OCI-LY1 (cell line): Measurements from ENCODE around the gene TMEM175.

Experiments used
- H2AFZ ChIP-seq: fragments of 200-600 bp; sonication (generic), shearing (Covaris generic); 2 replicates; pipeline ENCODE4 v1.6.0; 2014; ENCODE audit warnings: antibody characterized with exemption, mild to moderate bottlenecking, low read length
- H3F3A ChIP-seq: fragments of 200-600 bp; sonication (generic), shearing (Covaris generic); 2 replicates; pipeline ENCODE4 v1.6.0; 2014; ENCODE audit warnings: mild to moderate bottlenecking, antibody characterized with exemption, low read length, moderate library complexity; ENCODE audit not compliant: insufficient read depth
- H3K27ac ChIP-seq: fragments of 200-600 bp; sonication (generic); 2 replicates; pipeline ENCODE4 v1.5.1; 2014; ENCODE audit warnings: low read length, mixed run types, mild to moderate bottlenecking, low read depth; ENCODE audit not compliant: poor library complexity, severe bottlenecking
- H3K27me3 ChIP-seq: fragments of 200-600 bp; sonication (generic); 2 replicates; pipeline ENCODE4 v1.6.0; 2014; ENCODE audit warnings: antibody characterized with exemption, mild to moderate bottlenecking, low read length, moderate library complexity; ENCODE audit not compliant: insufficient read depth
- H3K36me3 ChIP-seq: fragments of 200-600 bp; sonication (generic); 2 replicates; pipeline ENCODE4 v1.6.1; 2014; ENCODE audit warnings: mild to moderate bottlenecking, antibody characterized with exemption, low read length, moderate library complexity, mixed read lengths; ENCODE audit not compliant: insufficient read depth
- H3K4me1 ChIP-seq: fragments of 200-600 bp; sonication (generic); 2 replicates; pipeline ENCODE4 v1.5.1; 2014; ENCODE audit warnings: mild to moderate bottlenecking, low read length, moderate library complexity; ENCODE audit not compliant: insufficient read depth, severe bottlenecking
- H3K4me2 ChIP-seq: fragments of 200-600 bp; sonication (generic), shearing (Covaris generic); 2 replicates; pipeline ENCODE4 v1.6.1; 2014; ENCODE audit warnings: low read length
- H3K4me3 ChIP-seq: fragments of 200-600 bp; sonication (generic); 2 replicates; pipeline ENCODE4 v1.5.1; 2014; ENCODE audit warnings: low read length, low read depth, mild to moderate bottlenecking, mixed read lengths; ENCODE audit not compliant: poor library complexity, severe bottlenecking
- H3K79me2 ChIP-seq: fragments of 200-600 bp; shearing (Covaris generic); 2 replicates; pipeline ENCODE4 v1.6.1; 2016; ENCODE audit warnings: mixed run types, low read length, mixed read lengths; ENCODE audit not compliant: insufficient read depth
- H3K9ac ChIP-seq: fragments of 200-600 bp; sonication (generic), shearing (Covaris generic); 2 replicates; pipeline ENCODE4 v1.6.1; 2014; ENCODE audit warnings: mild to moderate bottlenecking, low read length, mixed read lengths
- H3K9me2 ChIP-seq: fragments of 200-600 bp; sonication (generic), shearing (Covaris generic); 2 replicates; pipeline ENCODE4 v1.6.1; 2014; ENCODE audit warnings: low read depth, mild to moderate bottlenecking, low read length, mixed read lengths
- H3K9me3 ChIP-seq: fragments of 200-600 bp; shearing (Covaris generic); 2 replicates; pipeline ENCODE4 v1.6.1; 2014; ENCODE audit warnings: low read length, mixed read lengths
- H4K20me1 ChIP-seq: fragments of 200-600 bp; sonication (generic), shearing (Covaris generic); 2 replicates; pipeline ENCODE4 v1.6.0; 2016; ENCODE audit warnings: mild to moderate bottlenecking, low read length; ENCODE audit not compliant: insufficient read depth
- CTCF ChIP-seq: fragments of 200-600 bp; sonication (generic), shearing (Covaris generic); IDR thresholded peaks from 2 replicates; pipeline ENCODE4 v1.5.1; 2017; ENCODE audit warnings: mild to moderate bottlenecking, antibody characterized with exemption, low read length, moderate library complexity, mixed read lengths
- EZH2 ChIP-seq: fragments of 200-600 bp; sonication (generic), shearing (Covaris generic); IDR thresholded peaks from 2 replicates; pipeline ENCODE4 v1.8.0; 2017; ENCODE audit warnings: borderline replicate concordance, mixed run types, mild to moderate bottlenecking, antibody characterized with exemption, low read length, moderate library complexity, mixed read lengths

Gene TMEM175

GRCh38 chr4:958314-958665 lies 26.0 kb downstream of the TMEM175 start:
- no peak overlapping the region for H3K4me2 ChIP-seq
- no peaks in the 10 kb centered on the region for H3K27me3 ChIP-seq
- no peaks in the 10 kb centered on the region for H3K79me2 ChIP-seq
- H3K9ac ChIP-seq: no peak overlapping the region
- no peaks in the 10 kb centered on the region; the same call in 1 of the 2 replicates for H3K36me3 ChIP-seq
- no peaks in the 10 kb centered on the region for H4K20me1 ChIP-seq
- H3K27ac ChIP-seq: no peak overlapping the region
- no peak overlapping the region for H2AFZ ChIP-seq
- H3F3A ChIP-seq: no peaks in the 10 kb centered on the region
- peaks cover 3% of the 10 kb centered on the region for H3K4me1 ChIP-seq
- no peaks in the 10 kb centered on the region for H3K9me3 ChIP-seq
- no peak overlapping the region for H3K4me3 ChIP-seq
- no peak for TF ChIP-seq EZH2
- H3K9me2 ChIP-seq: no peaks in the 10 kb centered on the region

- Histone ChIP-seq H3K9ac (no peak overlapping the region), H3K36me3 (no peaks in the 10 kb centered on the region; the same call in 1 of the 2 replicates), H4K20me1 (no peaks in the 10 kb centered on the region), H3K27me3 (no peaks in the 10 kb centered on the region), H3K27ac (no peak overlapping the region), H3K9me3 (no peaks in the 10 kb centered on the region), H3F3A (no peaks in the 10 kb centered on the region), H2AFZ (no peak overlapping the region), H3K79me2 (no peaks in the 10 kb centered on the region), H3K4me1 (peaks cover 3% of the 10 kb centered on the region), H3K9me2 (no peaks in the 10 kb centered on the region), H3K4me3 (no peak overlapping the region), H3K4me2 (no peak overlapping the region)
- no peak for TF ChIP-seq CTCF
- TF ChIP-seq EZH2: no peak
Measured at GRCh38 chr4:958696-959337, 26.6 kb downstream of the TMEM175 start.

GRCh38 chr4:959338-960139 lies 27.3 kb downstream of the TMEM175 start:
- no peak for TF ChIP-seq EZH2
- TF ChIP-seq CTCF: no peak
- H4K20me1 ChIP-seq: no peaks in the 10 kb centered on the region
- H3K27me3 ChIP-seq: no peaks in the 10 kb centered on the region
- peaks cover 3% of the 10 kb centered on the region for H3K4me1 ChIP-seq
- H3K9ac ChIP-seq: no peak overlapping the region
- H3K79me2 ChIP-seq: no peaks in the 10 kb centered on the region
- no peak overlapping the region for H3K4me2 ChIP-seq
- no peak overlapping the region for H2AFZ ChIP-seq
- H3K9me3 ChIP-seq: no peaks in the 10 kb centered on the region
- H3K4me3 ChIP-seq: no peak overlapping the region
- no peaks in the 10 kb centered on the region for H3F3A ChIP-seq
- no peak overlapping the region for H3K27ac ChIP-seq
- no peaks in the 10 kb centered on the region; the same call in 1 of the 2 replicates for H3K36me3 ChIP-seq
- H3K9me2 ChIP-seq: no peaks in the 10 kb centered on the region
